B cell (primary cell): ENCODE data around the gene SLC38A10. TPM values are rescaled to one million over a fixed set of nuclear protein-coding genes. Genes with fewer than 3 reads are reported as not detected.

ENCODE experiments used
- ATAC-seq: fragments of 200-7000 bp; cut with Tn5 transposase; one replicate; pipeline ENCODE4 v1.10.0; 2021; ENCODE audit warnings: low read depth, mild to moderate bottlenecking, moderate number of reproducible peaks, moderate library complexity
- CTCF ChIA-PET: fragments of 350-600 bp; sonication (Branson Sonifier 250); formaldehyde crosslinking; loops from one replicate; lab custom pipeline; 2021; ENCODE audit warnings: antibody characterized with exemption, inconsistent platforms; lab: Charles Lee
- POLR2A ChIA-PET: fragments of 350-600 bp; sonication (Branson Sonifier 250); formaldehyde crosslinking; loops from one replicate; lab custom pipeline; 2021; ENCODE audit warnings: antibody characterized with exemption; lab: Charles Lee
- DNase-seq: peaks from one replicate; pipeline ENCODE4 v3.0.0; 2013
- H2AFZ ChIP-seq: 2 replicates; pipeline ENCODE4 v1.6.1; 2012; ENCODE audit warnings: mild to moderate bottlenecking, low read depth, low read length; ENCODE audit not compliant: insufficient read depth, poor library complexity, severe bottlenecking
- H3K27ac ChIP-seq, 2 donors: 1 replicate in 1 of 2; 2 replicates in 1 of 2; pipeline ENCODE4 v1.5.1; 2012 to 2013; ENCODE audit warnings: low read length in 2 of 2, mild to moderate bottlenecking in 2 of 2, moderate library complexity in 1 of 2
- H3K27me3 ChIP-seq, 4 experiments: fragments of 200-600 bp in 1 of 4; sonication (generic) in 1 of 4; replicated peaks in 1 of 4; 1 replicate in 2 of 4; 2 replicates in 2 of 4; pipeline versions ENCODE4 v1.6.1 to v1.7.0; 2013 to 2016; ENCODE audit warnings: low read length in 3 of 4, mild to moderate bottlenecking in 2 of 4, mixed read lengths in 1 of 4, moderate library complexity in 1 of 4; ENCODE audit not compliant: insufficient read depth in 4 of 4, control insufficient read depth in 3 of 4; ENCODE audit errors: control extremely low read depth in 1 of 4
- H3K36me3 ChIP-seq, 2 experiments: replicated peaks in 1 of 2; 1 replicate in 1 of 2; 2 replicates in 1 of 2; pipeline versions ENCODE4 v1.6.1 to v1.7.1; 2013; ENCODE audit warnings: low read length in 1 of 2; ENCODE audit not compliant: insufficient read depth in 2 of 2, control insufficient read depth in 1 of 2; ENCODE audit errors: control extremely low read depth in 1 of 2, extremely low read depth in 1 of 2
- H3K4me1 ChIP-seq, 2 donors: fragments of 200-600 bp in 1 of 2; sonication (generic) in 1 of 2; 1 replicate in 1 of 2; 2 replicates in 1 of 2; pipeline versions ENCODE4 v1.5.1 to v1.6.1; 2013 to 2017; ENCODE audit warnings: low read length in 2 of 2; ENCODE audit not compliant: control insufficient read depth in 2 of 2, insufficient read depth in 2 of 2
- H3K4me2 ChIP-seq: replicated peaks from 2 replicates; pipeline ENCODE3; 2012; ENCODE audit warnings: mild to moderate bottlenecking, low read depth, low read length; ENCODE audit not compliant: poor library complexity, severe bottlenecking
- H3K4me3 ChIP-seq, 5 experiments: fragments of 200-600 bp in 1 of 5; sonication (generic) in 1 of 5; 1 replicate in 3 of 5; 2 replicates in 2 of 5; pipeline versions ENCODE4 v1.5.1 to v1.7.0; 2011 to 2016; ENCODE audit warnings: low read length in 4 of 5, mild to moderate bottlenecking in 4 of 5, low read depth in 2 of 5, control low read depth in 1 of 5, moderate library complexity in 1 of 5; ENCODE audit not compliant: insufficient read depth in 1 of 5; ENCODE audit errors: control extremely low read depth in 1 of 5, extremely low read depth in 1 of 5
- H3K79me2 ChIP-seq: fragments of 200-600 bp; sonication (generic); one replicate; pipeline ENCODE4 v1.6.0; 2016; ENCODE audit warnings: low read length; ENCODE audit not compliant: control insufficient read depth, insufficient read depth
- H3K9ac ChIP-seq: fragments of 200-600 bp; sonication (generic); 2 replicates; pipeline ENCODE4 v1.6.1; 2017; ENCODE audit warnings: mild to moderate bottlenecking, low read length, moderate library complexity
- H3K9me3 ChIP-seq, 3 donors: one replicate each; pipeline versions ENCODE4 v1.6.1 to v1.7.1; 2013; ENCODE audit warnings: low read length in 2 of 3; ENCODE audit not compliant: control insufficient read depth in 2 of 3, insufficient read depth in 1 of 3; ENCODE audit errors: control extremely low read depth in 1 of 3
- H4K20me1 ChIP-seq: 2 replicates; pipeline ENCODE4 v1.6.0; 2012; ENCODE audit warnings: mild to moderate bottlenecking, low read length; ENCODE audit not compliant: insufficient read depth, control insufficient read depth, poor library complexity, severe bottlenecking
- H3K27ac Mint-ChIP-seq: one replicate; pipeline ENCODE4 v1.8.0; 2021; ENCODE audit warnings: mixed read lengths
- H3K27me3 Mint-ChIP-seq: one replicate; pipeline ENCODE4 v1.8.0; 2021; ENCODE audit warnings: mixed read lengths
- H3K4me1 Mint-ChIP-seq: one replicate; pipeline ENCODE4 v1.8.0; 2021; ENCODE audit warnings: mixed read lengths
- H3K4me3 Mint-ChIP-seq: one replicate; pipeline ENCODE4 v1.8.0; 2021; ENCODE audit warnings: mixed read lengths
- H3K9me3 Mint-ChIP-seq: one replicate; pipeline ENCODE4 v1.8.0; 2022; ENCODE audit warnings: mixed read lengths; ENCODE audit not compliant: insufficient read depth
- EZH2 ChIP-seq: IDR thresholded peaks from 2 replicates; pipeline ENCODE4 v1.6.1; 2012; ENCODE audit warnings: borderline replicate concordance, low read depth, mild to moderate bottlenecking, moderate library complexity, low read length; ENCODE audit not compliant: insufficient read depth, poor library complexity, severe bottlenecking
- WGBS: methylation state at CpG from one replicate; pipeline ENCODE4 v1.1.5; 2013; ENCODE audit warnings: missing lambda C conversion rate; ENCODE audit not compliant: insufficient coverage; 5-methylcytosine and 5-hydroxymethylcytosine counted together
- intact Hi-C: fragments of 100-400 bp; cut with micrococcal nuclease; formaldehyde crosslinking; loops from one replicate; pipeline ENCODE4 v1.10.0; 2022
- polyA plus RNA-seq: library from polyadenylated mRNA; depleted of rRNA; stranded (reverse); fragments of >200 nt; gene quantifications from 2 replicates; pipeline ENCODE4 v1.2.3, GENCODE V29; 2012
- total RNA-seq, 2 donors: library from RNA; stranded (reverse); fragments of 120-200 nt in 1 of 2; gene quantifications; 1 replicate in 1 of 2; 2 replicates in 1 of 2; pipeline versions ENCODE4 v1.2.3 to v1.2.4, GENCODE V29; 2013 to 2022
- TF ChIP-seq, protein P1 (sequence below): fragments of 200-600 bp; IDR thresholded peaks from one replicate; pipeline ENCODE4 v1.8.0; 2022; ENCODE audit warnings: antibody characterized with exemption, mild to moderate bottlenecking

Gene SLC38A10
- total and polyA plus RNA-seq, 2 donors (not counting 1 experiment from before 2014, with no cell fraction given), result 76.1 to 104 TPM

DNA sequence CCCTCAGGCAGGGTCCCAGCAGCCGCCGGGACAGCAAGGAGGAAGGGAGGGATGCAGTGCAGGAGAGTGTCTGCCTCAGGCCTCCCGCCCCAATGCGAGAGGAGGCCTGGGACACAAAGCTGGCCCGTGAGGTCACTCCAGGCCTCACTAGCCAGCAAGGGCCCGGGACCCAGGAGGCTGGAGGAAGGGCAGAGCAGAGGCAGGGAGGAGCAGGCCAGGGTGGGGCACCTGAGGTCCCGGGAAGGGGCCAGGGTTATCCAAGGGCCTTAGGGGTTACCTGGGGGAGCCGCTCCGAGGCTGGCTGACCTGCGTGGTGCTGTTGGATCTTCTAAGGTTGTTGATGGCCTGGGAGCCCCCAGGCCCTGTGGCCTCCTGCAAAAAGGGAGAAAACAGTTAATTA is 86.5 kb downstream of the SLC38A10 start:
- Mint-ChIP-seq H3K9me3 (no peaks in the 10 kb centered on the region), H3K4me1 (peaks cover 11% of the 10 kb centered on the region), H3K27ac (no peak overlapping the region), H3K27me3 (no peaks in the 10 kb centered on the region), H3K4me3 (no peak overlapping the region)
- H3K9me3 ChIP-seq, result no peaks in the 10 kb centered on the region
- DNase-seq (no peak), ATAC-seq (no peak)
- intact Hi-C loops, result no loop called here
- no peak overlapping the region for H3K4me2 ChIP-seq
- peaks cover 0 to 10% of the 10 kb centered on the region in 2 experiments for H3K36me3 ChIP-seq
- H4K20me1 ChIP-seq, result no peaks in the 10 kb centered on the region
- no peak overlapping the region for H2AFZ ChIP-seq
- ChIA-PET CTCF (no interaction called here), POLR2A (interaction anchor here (0.5 kb wide), 1 partner anchor 56 kb away, joined by 4 read pairs; no protein-coding TSS in a partner anchor)
- no peak overlapping the region for H3K27ac ChIP-seq
- 98% methylated on average over 10 of the region's 10 CpGs for WGBS
- no peak for TF ChIP-seq EZH2
- TF ChIP-seq, protein P1, sequence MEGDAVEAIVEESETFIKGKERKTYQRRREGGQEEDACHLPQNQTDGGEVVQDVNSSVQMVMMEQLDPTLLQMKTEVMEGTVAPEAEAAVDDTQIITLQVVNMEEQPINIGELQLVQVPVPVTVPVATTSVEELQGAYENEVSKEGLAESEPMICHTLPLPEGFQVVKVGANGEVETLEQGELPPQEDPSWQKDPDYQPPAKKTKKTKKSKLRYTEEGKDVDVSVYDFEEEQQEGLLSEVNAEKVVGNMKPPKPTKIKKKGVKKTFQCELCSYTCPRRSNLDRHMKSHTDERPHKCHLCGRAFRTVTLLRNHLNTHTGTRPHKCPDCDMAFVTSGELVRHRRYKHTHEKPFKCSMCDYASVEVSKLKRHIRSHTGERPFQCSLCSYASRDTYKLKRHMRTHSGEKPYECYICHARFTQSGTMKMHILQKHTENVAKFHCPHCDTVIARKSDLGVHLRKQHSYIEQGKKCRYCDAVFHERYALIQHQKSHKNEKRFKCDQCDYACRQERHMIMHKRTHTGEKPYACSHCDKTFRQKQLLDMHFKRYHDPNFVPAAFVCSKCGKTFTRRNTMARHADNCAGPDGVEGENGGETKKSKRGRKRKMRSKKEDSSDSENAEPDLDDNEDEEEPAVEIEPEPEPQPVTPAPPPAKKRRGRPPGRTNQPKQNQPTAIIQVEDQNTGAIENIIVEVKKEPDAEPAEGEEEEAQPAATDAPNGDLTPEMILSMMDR, result no peak
- no peaks in the 10 kb centered on the region for H3K27me3 ChIP-seq
- peaks cover 22% of the 10 kb centered on the region for H3K79me2 ChIP-seq
- H3K4me1 ChIP-seq, result peaks cover 3% of the 10 kb centered on the region in 2 donors
- H3K4me3 ChIP-seq, result no peak overlapping the region
- H3K9ac ChIP-seq, result no peak overlapping the region

DNA sequence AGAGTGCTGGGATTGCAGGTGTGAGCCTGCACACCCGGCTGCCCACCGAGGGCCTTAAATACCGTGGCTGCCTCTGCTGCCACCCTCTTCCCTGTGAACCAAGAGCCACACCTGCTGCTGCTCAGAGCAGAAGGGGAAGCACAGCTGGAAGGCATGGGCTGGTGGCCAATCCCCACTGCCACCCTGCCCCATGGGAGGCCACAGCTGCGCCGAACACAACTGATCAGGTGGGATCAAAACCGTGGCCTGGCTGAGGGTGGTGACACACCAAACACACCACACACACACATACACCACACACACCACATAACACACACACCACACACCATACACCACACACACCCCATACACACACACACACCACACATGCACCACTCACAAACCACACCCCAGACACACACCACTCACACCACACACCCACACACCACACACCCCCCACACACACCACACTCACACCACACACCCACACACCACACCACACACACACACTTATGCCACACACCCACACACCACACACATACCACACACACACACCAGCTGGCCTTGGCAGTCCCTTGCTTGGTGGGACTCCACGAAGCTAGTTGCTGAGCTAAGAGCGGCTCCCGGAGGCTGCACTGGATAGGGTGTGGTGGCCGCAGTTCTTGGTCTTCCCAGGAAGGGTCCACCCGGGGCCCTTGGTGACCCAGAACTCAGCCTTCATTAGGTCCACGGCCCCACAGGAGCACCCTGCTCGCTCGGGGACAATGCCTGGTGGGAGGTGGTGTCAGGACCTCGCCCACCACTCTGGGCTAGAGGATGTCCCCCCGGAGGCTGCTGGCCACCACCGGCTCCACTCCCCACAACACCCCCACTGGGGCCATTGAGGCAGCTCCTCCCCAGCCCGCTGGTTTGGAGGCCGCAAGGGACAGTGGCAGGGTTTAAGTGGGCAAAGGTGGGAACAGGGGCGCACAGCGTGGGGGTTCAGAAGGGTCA is 87.2 kb downstream of the SLC38A10 start:
- no peak for TF ChIP-seq EZH2
- TF ChIP-seq, protein P1, result no peak
- Mint-ChIP-seq H3K4me3 (no peak overlapping the region), H3K4me1 (peaks cover 9% of the 10 kb centered on the region), H3K9me3 (no peaks in the 10 kb centered on the region), H3K27me3 (no peaks in the 10 kb centered on the region), H3K27ac (peak overlapping the region; percentile 75)
- H3K79me2 ChIP-seq, result peaks cover 22% of the 10 kb centered on the region
- CTCF ChIA-PET, result no interaction called here
- H4K20me1 ChIP-seq, result no peaks in the 10 kb centered on the region
- no peak overlapping the region for H3K4me2 ChIP-seq
- 70% methylated on average over 19 of the region's 21 CpGs for WGBS
- POLR2A ChIA-PET, result no interaction called here
- peaks cover 3% of the 10 kb centered on the region in 2 donors for H3K4me1 ChIP-seq
- no peak overlapping the region for H2AFZ ChIP-seq
- H3K27ac ChIP-seq, result no peak overlapping the region
- no peak overlapping the region for H3K9ac ChIP-seq
- ATAC-seq (peak; percentile 51), DNase-seq (peak; percentile 46)
- intact Hi-C loops, result no loop called here
- peaks cover 0 to 10% of the 10 kb centered on the region in 2 experiments for H3K36me3 ChIP-seq
- H3K27me3 ChIP-seq, result no peaks in the 10 kb centered on the region
- H3K4me3 ChIP-seq, result no peak overlapping the region
- no peaks in the 10 kb centered on the region for H3K9me3 ChIP-seq
